NCI-H1105 treated with DMSO at 0.1 percent for 48 hours (cell line): ENCODE measurements around the gene FBH1.
"Not testable (repeated sequence)": the region's sequence is repeated elsewhere in the genome, so short reads cannot be mapped to it uniquely, and the experiment has no call there.

Source experiments
- DNase-seq: peaks from one replicate; lab custom pipeline; 2025; lab: John Stamatoyannopoulos, UW

Gene FBH1

DNA sequence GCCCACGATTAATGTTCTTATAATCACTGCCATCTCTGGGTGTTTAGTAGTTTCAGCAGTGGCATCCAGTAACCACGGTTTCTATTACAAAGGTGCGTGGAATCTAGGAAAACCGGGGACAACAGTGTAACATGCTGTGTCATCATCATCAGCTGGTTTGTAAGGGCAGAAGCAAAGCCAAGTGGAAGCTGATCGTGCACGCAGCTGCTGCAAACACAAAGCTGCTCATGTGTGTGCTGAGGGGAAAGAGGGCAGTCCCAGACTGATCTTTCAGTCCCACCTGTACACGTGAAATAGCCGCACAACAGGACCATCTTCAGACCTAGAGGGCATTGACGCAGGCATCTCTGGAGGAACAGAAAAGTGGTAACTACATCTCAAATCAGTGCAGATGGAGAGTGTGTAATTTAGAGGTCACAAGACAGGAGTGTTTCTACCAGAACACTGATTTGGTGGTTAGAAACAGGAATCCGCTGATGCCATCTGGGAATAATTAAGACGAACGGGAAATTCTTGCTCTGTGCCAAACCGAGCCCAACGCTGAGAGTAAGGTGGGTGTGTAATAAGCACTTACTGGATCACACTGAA is 13.8 kb upstream of the FBH1 start:
- DNase-seq, result no peak

DNA sequence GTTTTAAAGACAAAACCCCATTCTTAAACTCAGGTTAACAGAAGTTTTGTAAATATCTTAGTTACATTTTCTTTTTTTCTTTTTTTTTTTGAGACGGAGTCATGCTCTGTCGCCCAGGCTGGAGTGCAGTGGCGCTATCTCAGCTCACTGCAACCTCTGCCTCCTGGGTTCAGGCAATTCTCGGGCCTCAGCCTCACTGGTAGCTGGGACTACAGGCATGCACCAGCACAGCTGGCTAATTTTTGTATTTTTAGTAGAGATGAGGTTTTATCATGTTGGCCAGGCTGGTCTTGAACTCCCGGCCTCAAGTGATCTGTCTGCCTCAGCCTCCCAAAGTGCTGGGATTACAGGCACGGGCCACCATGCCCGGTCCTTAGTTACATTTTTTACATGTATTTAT is 13.0 kb upstream of the FBH1 start:
- not testable (repeated sequence) for DNase-seq

DNA sequence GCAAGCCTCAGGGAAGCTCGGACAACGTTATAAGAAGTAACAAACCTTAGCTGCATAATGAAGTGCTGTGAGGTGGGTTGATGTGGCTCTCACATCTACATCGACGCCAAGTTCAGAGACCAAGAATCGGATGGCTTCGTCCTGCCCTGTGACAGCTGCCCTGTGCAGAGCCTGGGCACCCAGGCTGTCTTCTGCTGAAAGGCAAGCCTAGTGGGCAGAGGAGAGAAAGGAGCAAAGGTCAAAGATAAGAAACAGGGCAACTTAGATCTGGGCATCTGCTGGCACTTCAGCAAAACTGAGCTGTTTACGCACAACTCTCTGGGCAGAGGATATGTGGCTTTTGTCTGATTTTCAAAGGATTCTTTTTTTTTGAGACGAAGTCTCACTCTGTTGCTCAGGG is 7.1 kb upstream of the FBH1 start:
- no peak for DNase-seq

DNA sequence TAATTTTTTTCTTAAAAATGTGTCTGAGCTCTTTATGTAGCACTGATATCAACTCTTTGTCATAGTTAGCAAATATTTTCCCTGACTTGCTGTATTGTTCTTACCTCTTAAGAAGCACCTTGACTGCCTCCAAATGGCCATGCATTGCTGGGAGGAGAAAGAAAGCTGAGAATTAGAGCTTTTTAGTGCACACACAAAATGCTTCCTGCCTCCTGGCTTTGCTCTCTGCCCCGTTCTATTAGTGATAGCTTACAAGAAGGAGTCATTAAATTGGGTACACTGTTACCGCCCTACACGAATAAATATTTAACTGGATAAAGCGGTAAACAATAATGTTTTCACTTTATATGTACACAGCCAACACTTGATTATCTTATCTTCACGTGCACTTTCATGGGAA is 4.4 kb upstream of the FBH1 start:
- no peak for DNase-seq

DNA sequence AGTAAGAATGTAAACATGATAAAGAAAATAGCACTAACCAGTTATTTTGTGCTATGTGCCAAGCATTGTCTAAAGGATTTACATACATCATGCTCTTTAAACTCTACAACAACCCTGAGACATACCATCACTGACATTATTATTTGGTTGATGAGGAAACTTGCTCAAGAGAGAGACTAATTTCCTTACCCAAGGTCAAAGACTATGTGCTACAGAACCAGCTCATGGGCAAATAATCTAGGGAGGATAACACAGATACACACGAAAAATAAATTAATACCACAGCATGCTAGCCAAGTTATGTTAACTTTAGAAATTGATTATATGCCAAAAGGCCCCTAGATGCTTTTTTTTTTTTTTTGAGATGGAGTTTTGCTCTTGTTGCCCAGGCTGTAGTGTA is 3.0 kb upstream of the FBH1 start:
- no peak for DNase-seq

DNA sequence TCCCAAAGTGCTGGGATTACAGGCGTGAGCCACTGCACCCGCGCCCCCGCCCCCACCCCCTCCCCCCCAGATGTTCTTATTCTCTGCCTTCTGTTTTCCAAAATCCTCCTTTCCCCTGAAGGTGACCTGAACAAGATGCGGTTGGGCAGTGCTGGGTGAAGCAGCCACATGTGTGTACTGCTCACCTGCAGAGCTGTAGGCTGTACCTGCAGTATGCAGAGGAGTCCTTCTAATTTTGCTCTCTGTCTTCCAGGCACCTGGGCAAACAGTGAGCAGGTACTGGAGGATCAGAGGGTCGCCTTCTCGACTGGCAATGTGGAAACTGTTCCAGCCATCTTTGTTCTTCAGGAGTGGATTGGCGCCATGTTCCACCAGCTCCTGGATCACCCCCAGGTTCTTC is 2.4 kb upstream of the FBH1 start:
- no peak for DNase-seq

DNA sequence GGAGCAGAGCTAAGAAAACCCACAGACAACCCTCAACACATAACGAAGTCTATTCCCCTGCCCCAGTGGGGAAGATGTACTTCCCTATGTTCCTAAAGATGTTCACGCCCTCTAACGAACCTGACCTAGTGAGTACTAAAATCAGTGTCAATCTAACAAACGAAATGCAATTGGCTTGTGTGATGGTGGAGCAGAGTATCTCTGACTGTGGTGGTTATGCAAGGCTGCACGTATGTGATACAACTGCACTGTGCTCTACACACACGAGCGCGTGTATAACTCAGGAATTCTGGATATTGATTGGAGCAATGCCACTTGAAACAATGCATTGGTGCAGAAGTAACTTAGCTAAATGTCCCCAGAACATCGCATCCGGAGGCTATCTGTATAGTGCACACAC is 1.7 kb upstream of the FBH1 start:
- no peak for DNase-seq

DNA sequence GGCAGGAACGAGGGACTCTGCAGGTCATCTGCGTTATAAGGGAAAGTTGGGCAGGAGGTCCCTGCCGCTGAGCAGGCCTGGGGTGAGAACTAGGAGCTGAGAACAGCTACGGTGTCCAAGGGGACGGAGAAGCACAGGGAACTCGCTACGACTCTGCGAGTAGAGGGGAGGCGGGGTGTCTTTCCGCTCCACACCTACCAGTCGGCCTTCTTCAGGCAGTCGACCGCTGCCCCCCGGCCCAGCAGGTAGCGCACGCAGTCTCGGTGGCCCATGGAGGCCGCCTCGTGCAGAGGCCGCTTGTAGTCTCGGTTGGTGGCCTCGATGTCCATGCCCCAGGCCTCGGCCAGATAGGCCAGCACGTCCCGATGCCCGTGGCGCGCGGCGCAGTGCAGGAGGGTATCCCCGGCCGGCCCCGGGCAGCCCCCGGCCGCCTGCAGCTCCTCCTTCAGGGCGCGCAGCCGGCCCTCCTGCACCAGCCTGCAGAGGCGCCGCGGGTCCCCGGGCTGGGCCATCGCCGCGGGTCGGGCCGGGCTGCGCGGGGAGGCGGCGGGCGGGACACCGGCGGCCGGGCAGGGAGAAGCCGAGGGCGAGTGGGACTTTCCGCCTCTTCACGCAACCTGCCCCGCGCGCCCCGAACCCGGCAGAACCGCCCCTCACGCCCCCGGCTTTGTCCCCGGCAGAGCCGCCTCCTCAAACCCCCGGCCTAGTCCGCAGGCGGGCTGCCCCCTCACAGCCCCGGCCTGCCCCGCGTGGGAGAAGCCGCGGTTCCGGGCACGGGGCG is 1.0 kb upstream of the FBH1 start:
- peak; percentile 12 for DNase-seq

DNA sequence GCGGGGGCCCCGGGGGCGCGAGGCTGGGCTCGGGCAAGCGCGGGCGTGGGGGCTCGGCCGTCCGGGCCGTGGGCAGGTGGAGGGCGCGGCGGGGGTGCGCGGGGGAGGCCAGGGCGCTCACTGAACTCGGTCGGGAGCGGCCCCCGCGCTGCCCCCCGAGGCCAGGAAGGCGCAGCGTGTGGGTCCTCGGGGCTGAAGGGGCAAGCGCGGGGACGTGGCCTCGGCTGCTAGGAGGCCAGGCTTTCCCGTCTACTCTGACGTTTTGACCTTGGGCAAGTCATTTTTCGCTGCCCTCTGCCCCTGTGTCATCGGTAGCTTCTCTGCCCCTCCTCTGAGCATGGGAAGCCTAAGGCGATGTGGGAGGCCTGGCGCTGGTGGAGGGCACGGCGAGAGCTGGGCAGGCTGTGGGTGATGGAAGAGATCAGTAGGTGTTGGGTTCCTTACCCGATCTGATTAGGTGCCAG is 441 bp downstream of the FBH1 start:
- DNase-seq, result no peak

DNA sequence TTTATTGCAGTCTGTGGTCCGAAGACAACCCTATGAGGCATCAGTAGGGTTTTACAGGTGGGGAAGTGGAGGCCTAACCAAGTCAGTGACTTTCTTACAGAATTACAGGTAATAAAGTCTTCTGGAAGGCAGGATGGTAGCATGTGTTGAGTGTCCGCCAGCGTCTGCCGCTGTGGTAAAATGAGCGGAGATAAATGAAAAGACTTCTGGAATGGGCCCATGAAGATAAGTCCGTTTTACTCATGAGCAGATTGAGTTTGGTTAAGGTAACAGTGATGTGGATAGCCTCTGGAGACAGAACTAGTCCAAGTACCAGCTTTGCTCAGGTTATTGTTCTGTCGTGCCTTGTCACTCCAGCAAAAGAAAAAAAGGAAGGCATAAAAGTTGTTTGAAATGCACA is 966 bp downstream of the FBH1 start:
- DNase-seq, result no peak

DNA sequence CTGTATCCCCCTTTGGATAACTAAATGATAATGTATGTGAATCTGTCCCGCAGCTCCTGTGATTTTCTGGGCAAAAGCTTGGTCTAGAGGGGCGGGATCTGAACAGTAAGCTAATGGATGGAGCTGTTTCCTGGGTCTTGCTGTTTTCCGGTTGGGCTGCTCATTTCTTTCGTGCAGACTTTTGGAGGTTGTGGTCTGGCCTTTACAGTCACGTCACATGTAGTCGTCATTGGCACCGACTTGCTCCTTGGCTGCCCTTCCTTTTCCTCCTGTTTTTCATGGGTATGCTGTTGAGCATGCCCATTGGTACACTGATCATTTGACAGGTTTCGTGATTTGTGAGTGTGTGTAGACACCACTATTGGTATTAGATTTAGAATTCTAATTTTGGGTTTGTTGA is 2.0 kb downstream of the FBH1 start:
- no peak for DNase-seq

DNA sequence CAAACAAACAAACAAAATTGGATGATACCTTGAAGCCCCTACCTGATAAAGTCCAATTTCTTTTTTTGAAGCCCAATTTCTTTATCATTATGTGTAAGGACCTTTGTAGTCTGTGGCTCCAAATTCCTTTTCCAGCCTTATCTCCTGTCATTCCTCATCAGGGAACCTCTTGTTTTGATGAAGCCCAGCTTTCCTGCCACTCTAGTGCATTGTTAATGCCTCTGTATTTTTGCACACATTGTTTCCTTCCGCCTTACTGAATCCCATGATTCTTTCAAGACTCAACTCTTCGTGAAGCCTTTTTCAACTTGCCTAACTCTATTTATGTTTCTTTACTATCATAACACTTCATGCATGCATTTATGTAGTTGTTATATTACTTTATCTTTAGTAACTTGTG is 3.3 kb downstream of the FBH1 start:
- DNase-seq, result no peak

DNA sequence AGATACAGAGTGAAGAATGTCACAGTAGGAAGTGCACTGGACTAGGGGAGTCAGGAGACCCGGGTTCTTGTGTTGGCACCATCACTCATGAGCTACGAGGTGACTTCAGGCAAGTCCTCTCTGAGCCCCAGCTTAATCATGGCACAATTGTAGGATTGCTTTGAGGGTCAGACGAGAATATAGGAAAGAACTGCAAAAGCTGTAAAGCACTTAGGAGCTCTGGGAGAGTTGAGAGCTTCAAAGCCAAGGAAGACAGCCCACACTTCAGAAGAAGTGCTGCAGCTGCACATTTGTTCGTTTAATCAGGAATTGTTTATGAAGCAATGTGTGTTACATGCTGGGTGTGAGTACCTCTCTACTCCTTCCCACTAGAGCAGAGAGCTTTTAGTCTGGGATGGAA is 4.4 kb downstream of the FBH1 start:
- DNase-seq, result no peak

DNA sequence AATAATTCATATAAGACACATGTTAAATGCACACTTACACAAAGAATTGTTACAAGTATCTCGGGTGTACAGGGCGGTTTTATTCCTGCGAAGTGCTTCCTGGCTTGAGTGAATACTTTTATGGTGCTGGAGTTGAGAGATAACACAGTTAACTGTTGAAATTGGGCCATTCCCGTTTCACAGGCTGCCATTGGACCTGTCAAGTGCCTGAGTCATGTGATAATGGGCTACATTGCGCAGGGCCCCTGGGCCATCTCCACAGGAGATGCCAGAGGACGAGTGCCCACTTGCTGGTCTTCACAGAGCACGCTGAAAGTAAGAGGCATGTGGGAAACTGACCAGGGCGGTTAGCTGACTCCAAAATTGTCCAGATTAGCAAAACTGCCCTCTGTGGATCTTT is 4.8 kb downstream of the FBH1 start:
- DNase-seq, result no peak

DNA sequence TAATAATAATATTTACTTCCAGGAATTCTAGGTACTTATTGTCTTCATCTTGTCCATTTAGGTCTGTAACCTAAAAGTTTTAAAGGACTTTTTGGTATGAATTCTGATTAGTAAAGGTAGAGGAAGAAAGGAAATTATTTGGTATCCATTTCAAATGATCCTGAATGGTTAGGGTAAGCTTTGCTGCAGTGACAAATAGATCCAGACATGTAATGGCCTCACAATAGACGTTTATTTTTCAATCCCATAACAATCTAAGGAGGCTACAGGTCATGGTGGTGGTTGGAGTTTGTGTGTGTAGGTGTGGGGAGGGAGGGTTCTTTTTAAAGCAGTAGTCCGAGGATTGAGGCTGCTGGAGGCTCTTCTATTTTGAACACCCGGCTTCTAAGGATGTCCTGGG is 5.3 kb downstream of the FBH1 start:
- no peak for DNase-seq

DNA sequence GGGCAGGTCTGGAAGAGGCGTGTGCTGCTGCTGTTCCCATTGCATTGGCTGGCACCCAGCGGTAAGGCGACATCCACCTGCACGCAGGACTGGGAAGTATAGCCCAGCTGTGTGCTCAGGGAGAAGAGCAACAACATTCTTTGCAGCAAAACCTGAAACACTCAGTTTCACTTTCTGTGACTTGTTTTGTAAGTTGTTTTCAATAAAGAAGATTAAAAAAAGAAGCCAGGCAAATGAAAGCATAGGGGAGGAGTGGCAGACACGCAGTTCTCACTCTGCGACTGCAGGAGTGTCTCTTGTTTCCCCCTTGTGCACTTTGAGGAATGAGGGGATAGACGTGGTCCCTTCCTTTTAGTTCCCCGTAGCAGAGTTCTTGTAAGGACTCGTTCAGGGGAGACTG is 5.8 kb downstream of the FBH1 start:
- DNase-seq, result no peak

DNA sequence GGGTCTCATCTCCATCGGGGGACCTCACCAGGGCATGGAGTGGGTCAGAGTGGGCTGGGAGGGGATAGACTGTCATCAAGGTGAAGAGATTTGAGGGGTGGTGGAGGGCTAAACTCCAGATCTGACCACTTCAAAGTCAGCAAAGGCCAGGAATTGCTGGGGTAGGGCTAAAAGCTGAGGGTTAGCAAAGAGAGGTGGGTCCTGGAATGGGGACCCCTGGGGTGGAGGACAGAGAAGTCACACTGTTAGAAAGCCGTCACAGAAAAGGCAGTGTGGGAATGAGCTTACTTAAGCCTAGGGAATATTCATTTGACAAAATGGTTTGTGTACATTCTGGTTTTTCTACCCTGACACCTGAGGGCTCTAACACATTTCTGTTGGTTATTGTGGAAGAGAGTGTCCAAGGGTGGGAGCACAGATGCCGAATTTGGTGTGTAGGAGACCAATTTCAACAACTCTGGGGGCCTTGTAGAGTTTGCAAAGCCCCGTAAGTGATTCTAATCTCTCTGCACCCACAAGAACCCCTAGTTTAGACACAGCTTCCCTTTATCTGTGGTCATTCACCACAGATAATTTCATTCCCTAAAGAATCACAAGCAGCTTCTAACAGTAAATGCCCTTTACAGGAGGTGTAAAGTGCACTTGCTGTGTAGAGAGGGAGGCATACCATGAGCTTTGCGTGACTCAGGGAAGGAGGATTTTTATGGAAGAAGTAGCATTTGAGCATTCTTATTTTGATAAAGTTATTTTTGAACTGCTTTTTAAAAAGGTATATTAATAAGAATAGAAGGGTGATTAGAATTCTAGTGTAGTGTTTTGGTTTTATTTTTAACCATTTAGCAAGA is 6.4 kb downstream of the FBH1 start:
- DNase-seq, result no peak

DNA sequence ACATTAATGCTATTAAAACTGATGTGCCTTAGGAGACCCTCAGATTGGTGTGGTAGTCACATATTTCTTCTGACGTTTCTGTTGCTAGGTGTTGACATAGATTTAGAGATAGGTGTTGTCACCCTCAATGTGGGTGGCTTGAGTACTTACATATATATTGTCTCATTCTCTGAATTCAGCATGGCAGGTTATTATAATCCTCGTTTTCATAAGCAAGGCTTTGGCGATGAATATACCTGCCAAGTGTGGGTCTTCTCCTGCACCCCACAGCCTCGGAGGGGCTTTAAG is 7.0 kb downstream of the FBH1 start:
- DNase-seq, result no peak

DNA sequence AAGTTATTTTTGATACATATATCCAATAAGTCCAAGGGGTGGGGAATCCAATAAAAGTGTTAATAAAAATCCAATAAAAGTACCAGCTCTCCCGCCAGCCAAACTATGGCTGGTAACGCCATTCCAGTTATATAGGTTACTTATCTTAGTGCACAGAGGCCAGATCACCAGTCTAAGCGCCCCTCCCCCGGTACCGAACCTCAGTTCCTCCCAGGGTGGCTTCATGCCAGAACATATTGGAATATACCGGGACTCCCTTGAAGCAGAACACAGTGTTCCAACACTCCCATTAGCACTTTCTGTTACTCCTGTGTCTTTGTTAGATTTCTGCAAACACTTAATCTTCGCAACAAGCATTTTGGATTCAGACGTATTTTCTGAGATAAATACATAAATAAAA is 7.5 kb downstream of the FBH1 start:
- DNase-seq, result no peak

DNA sequence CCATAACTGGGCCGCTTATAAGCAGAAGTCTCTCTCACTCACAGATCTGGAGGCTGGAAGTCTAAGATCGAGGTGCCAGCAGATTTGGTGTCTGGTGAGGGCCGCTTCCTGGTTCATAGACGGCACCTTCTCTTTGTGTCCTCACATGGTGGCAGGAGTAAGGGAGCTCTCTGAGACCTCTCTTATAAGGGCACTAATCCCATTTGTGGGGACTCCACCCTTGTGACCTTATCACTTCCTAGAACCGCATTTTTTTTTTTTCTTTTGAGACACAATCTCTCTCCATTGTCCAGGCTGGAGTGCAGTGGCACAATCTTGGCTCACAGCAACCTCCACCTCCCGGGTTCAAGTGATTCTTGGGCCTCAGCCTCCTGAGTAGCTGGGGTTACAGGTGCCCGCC is 8.1 kb downstream of the FBH1 start:
- no peak for DNase-seq

DNA sequence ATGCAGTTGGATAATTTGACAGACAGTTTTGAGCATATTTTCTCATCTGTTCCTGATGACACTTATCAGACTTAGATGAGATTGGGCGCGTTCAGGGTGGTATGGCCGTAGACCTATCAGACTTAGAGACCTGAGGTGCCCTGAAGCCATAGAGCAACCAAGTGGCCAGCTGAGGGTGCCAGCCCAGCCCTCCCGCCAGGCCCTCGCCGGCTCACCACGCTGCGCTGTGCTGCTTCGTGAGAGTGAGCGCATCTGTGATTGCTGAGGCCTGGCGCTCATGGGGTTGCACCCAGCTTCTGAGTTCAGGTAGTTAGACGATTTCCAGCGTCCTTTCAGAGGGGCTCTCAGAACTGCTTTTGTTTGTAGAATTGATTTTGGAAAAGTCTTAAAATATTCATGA is 10.2 kb downstream of the FBH1 start:
- DNase-seq, result no peak

DNA sequence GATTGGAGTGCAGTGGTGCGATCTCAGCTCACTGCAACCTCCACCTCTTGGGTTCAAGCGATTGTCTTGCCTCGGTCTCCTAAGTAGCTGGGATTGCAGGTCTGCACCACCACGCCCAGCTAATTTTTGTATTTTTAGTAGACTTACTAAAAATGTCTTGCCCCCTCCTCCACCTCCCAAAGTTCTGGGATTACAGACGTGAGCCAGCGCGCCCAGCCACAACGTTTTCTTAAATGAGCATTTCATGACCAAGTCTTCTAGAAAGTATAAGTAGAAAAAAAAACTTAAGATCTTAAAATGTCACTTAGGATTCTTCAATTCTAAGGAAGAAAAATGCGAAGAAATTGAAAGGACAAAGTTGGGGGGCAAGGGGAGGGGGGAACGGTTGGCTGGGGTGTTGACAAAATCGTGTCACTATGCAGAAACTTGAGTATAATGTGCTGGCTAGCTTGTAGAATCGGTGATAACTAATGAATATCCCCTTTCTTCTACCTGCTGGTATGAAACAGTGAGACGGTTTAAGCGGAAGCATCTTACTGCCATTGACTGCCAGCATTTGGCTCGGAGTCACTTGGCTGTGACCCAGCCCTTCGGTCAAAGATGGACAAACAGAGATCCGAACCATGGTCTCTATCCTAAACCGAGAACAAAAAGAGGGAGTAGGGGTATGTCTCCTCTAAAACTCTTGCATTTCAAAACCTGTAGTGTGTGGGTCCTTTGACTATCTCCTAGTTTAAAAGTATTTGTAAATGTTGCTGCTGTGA is 12.7 kb downstream of the FBH1 start:
- no peak for DNase-seq

DNA sequence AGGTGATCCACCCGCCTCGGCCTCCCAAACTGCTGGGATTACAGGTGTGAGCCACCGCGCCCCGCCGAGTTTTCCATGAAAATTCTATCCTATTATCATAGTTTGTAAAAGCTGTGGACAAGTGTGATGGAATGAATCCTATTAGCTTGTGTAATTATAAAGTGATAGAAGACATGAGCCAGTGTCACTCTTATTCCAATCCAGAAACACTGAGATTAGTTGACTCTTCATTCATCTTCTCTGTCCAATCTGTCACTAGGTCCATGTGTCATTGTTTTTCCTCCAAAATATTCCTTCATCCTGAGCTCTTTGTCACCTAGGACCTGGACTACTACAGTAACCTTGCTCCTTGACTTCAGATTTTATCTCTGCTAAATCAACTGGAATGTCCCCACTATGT is 13.5 kb downstream of the FBH1 start:
- DNase-seq, result no peak
